Parathyroid adenoma (tissue), 2 donors: ENCODE data around the gene ACSM6.

Experiments
- H2AFZ ChIP-seq: fragments of 300-600 bp; sonication (generic); one replicate; pipeline ENCODE4 v1.7.0; 2017; ENCODE audit warnings: antibody characterized with exemption, mild to moderate bottlenecking
- H3K27ac ChIP-seq: fragments of 300-600 bp; sonication (generic); one replicate; pipeline ENCODE4 v1.7.0; 2017
- H3K27me3 ChIP-seq: fragments of 300-600 bp; sonication (generic); one replicate; pipeline ENCODE4 v1.7.0; 2017; ENCODE audit warnings: low read length; ENCODE audit not compliant: control insufficient read depth, insufficient read depth
- H3K36me3 ChIP-seq: fragments of 300-600 bp; sonication (generic); one replicate; pipeline ENCODE4 v1.7.0; 2017; ENCODE audit warnings: low read length; ENCODE audit not compliant: control insufficient read depth, insufficient read depth
- H3K4me1 ChIP-seq: fragments of 300-600 bp; sonication (generic); one replicate; pipeline ENCODE4 v1.7.0; 2017; ENCODE audit warnings: control low read depth
- H3K4me2 ChIP-seq: fragments of 300-600 bp; sonication (generic); one replicate; pipeline ENCODE4 v1.7.0; 2017; ENCODE audit warnings: low read length
- H3K4me3 ChIP-seq: fragments of 300-600 bp; sonication (generic); one replicate; pipeline ENCODE4 v1.7.0; 2017; ENCODE audit warnings: low read depth, low read length
- H3K79me2 ChIP-seq: fragments of 300-600 bp; sonication (generic); one replicate; pipeline ENCODE4 v1.7.0; 2017; ENCODE audit warnings: control low read depth
- H3K9ac ChIP-seq: fragments of 300-600 bp; sonication (generic); one replicate; pipeline ENCODE4 v1.7.0; 2017; ENCODE audit warnings: mild to moderate bottlenecking
- H3K9me3 ChIP-seq: fragments of 300-600 bp; sonication (generic); one replicate; pipeline ENCODE4 v1.7.0; 2017; ENCODE audit warnings: low read length; ENCODE audit not compliant: control insufficient read depth
- TF ChIP-seq, protein P1 (sequence below): fragments of 300-600 bp; sonication (generic); IDR thresholded peaks from one replicate; pipeline ENCODE4 v1.7.0; 2017; ENCODE audit warnings: antibody characterized with exemption, mild to moderate bottlenecking
- donor health status: primary hyperparathyroidism.

Gene ACSM6

DNA sequence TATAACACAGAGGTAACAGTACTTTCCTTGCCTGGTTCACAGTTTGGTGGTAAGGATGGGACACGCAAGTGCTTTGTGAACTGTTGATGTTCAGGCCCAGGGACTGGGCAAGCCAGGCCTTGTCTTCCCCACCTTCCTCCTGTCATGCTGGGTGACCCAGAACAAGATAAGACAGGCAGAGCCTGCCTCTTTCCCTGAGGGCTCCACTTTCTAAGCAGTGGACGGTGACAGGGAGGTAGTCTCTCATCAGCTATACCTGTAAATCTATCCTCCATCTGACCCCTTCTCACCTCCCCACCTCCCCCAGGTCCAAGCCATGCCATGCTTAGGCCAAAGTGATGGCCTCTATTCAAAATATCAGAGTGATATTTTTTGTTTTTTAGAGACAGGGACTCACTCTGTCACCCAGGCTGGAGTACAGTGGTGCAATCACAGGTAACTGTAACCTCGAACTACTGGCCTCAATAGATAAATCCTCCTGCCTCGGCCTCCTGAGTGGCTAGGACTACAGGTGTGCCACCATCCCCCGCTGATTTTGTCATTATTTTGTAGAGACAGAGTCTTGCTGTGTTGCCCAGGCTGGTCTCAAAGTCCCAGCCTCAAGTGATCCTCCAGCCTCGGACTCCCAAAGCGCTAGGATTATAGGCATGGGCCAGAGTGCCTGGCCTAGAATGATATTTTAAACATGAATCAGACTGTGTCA lies 54.0 kb downstream of the ACSM6 start:
- no peak overlapping the region for H3K4me3 ChIP-seq
- H3K4me1 ChIP-seq = peaks cover 30% of the 10 kb centered on the region
- no peak overlapping the region for H3K9ac ChIP-seq
- peak overlapping the region; percentile 86 for H3K27ac ChIP-seq
- H3K79me2 ChIP-seq = peaks cover 5% of the 10 kb centered on the region
- H3K27me3 ChIP-seq = no peaks in the 10 kb centered on the region
- H3K9me3 ChIP-seq = no peaks in the 10 kb centered on the region
- TF ChIP-seq, protein P1, sequence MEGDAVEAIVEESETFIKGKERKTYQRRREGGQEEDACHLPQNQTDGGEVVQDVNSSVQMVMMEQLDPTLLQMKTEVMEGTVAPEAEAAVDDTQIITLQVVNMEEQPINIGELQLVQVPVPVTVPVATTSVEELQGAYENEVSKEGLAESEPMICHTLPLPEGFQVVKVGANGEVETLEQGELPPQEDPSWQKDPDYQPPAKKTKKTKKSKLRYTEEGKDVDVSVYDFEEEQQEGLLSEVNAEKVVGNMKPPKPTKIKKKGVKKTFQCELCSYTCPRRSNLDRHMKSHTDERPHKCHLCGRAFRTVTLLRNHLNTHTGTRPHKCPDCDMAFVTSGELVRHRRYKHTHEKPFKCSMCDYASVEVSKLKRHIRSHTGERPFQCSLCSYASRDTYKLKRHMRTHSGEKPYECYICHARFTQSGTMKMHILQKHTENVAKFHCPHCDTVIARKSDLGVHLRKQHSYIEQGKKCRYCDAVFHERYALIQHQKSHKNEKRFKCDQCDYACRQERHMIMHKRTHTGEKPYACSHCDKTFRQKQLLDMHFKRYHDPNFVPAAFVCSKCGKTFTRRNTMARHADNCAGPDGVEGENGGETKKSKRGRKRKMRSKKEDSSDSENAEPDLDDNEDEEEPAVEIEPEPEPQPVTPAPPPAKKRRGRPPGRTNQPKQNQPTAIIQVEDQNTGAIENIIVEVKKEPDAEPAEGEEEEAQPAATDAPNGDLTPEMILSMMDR = no peak
- H3K4me2 ChIP-seq = peak overlapping the region; percentile 6
- no peaks in the 10 kb centered on the region for H3K36me3 ChIP-seq
- peak overlapping the region; percentile 74 for H2AFZ ChIP-seq

DNA sequence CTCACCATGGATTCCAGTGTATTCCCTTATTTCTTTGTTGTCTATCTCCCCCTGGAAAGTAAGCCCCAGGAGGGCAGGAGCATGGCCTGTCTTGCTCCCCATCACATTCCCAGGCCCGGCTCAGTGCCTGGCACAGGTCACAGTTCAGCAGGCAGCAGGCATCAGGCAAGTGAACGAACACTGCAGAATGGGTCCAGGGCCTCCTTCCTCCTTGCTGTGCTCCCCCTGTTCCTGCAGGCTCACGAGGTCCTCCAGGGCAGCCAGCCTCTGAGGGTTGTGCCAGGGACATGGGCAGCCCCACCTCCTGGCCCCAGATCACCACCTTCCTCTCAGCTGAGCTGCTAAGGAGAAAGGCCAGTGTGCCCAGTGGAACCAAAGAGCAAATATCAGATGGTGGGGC lies 55.0 kb downstream of the ACSM6 start:
- Histone ChIP-seq H3K9me3 (no peaks in the 10 kb centered on the region), H3K4me2 (no peak overlapping the region), H3K79me2 (peaks cover 5% of the 10 kb centered on the region), H3K4me3 (no peak overlapping the region), H2AFZ (peak overlapping the region; percentile 18), H3K4me1 (peaks cover 30% of the 10 kb centered on the region), H3K27ac (peak overlapping the region; percentile 86), H3K9ac (no peak overlapping the region), H3K36me3 (no peaks in the 10 kb centered on the region), H3K27me3 (no peaks in the 10 kb centered on the region)
- TF ChIP-seq, protein P1 = no peak

GRCh38 chr10:95249467-95249866 lies 55.4 kb downstream of the ACSM6 start:
- H3K79me2 ChIP-seq = peaks cover 7% of the 10 kb centered on the region
- peaks cover 30% of the 10 kb centered on the region for H3K4me1 ChIP-seq
- no peaks in the 10 kb centered on the region for H3K9me3 ChIP-seq
- no peaks in the 10 kb centered on the region for H3K36me3 ChIP-seq
- no peak overlapping the region for H3K4me3 ChIP-seq
- H3K4me2 ChIP-seq = no peak overlapping the region
- H3K9ac ChIP-seq = no peak overlapping the region
- H2AFZ ChIP-seq = no peak overlapping the region
- H3K27me3 ChIP-seq = no peaks in the 10 kb centered on the region
- H3K27ac ChIP-seq = peak overlapping the region; percentile 86
- TF ChIP-seq, protein P1 = no peak

DNA sequence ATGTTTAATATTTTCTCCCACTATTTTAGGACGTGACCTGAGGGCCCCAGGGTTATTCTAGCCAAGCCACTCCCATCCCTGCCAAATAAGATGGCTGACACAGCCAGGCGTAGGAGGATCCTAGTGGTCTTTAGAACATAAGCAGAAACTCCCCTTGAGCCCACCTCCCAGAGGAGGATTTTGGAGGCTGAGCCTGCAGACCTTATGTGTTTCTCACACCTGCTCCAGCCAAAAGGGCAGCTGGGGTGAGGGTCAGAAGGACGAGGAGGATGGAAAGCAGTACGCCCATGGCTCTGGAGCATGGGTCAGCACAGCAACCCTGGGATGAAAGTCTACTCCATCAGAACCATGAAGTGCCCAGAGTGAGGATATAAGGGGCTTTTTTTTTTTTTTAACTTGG lies 56.8 kb downstream of the ACSM6 start:
- Histone ChIP-seq H3K9me3 (no peaks in the 10 kb centered on the region), H3K4me2 (no peak overlapping the region), H3K36me3 (no peaks in the 10 kb centered on the region), H2AFZ (no peak overlapping the region), H3K9ac (no peak overlapping the region), H3K27me3 (no peaks in the 10 kb centered on the region), H3K27ac (no peak overlapping the region), H3K79me2 (peaks cover 8% of the 10 kb centered on the region), H3K4me3 (no peak overlapping the region), H3K4me1 (peaks cover 30% of the 10 kb centered on the region)
- TF ChIP-seq, protein P1 = no peak

GRCh38 chr10:95253007-95253406 lies 59.0 kb downstream of the ACSM6 start:
- no peak overlapping the region for H3K27ac ChIP-seq
- no peaks in the 10 kb centered on the region for H3K9me3 ChIP-seq
- no peak overlapping the region for H2AFZ ChIP-seq
- no peak overlapping the region for H3K4me3 ChIP-seq
- no peak overlapping the region for H3K9ac ChIP-seq
- H3K4me2 ChIP-seq = peak overlapping the region; percentile 18
- peaks cover 16% of the 10 kb centered on the region for H3K4me1 ChIP-seq
- TF ChIP-seq, protein P1 = no peak
- H3K79me2 ChIP-seq = peaks cover 12% of the 10 kb centered on the region
- no peaks in the 10 kb centered on the region for H3K27me3 ChIP-seq
- H3K36me3 ChIP-seq = no peaks in the 10 kb centered on the region
